Left ventricle myocardium inferior (tissue), 1 donor: ENCODE results near the gene CEACAM1. TPM values are rescaled to one million over a fixed set of nuclear protein-coding genes. Genes with fewer than 3 reads are reported as not detected.

ENCODE experiments used
- DNase-seq: peaks from one replicate; pipeline ENCODE4 v3.0.0-alpha.2; 2020
- H3K27ac ChIP-seq: fragments of 200-600 bp; replicated peaks from 2 replicates; pipeline ENCODE4 v1.8.0; 2021
- H3K27me3 ChIP-seq: fragments of 200-600 bp; 2 replicates; pipeline ENCODE4 v1.8.0; 2021; ENCODE audit warnings: low read depth
- H3K36me3 ChIP-seq: fragments of 200-600 bp; 2 replicates; pipeline ENCODE4 v1.8.0; 2021
- H3K4me1 ChIP-seq: fragments of 200-600 bp; 2 replicates; pipeline ENCODE4 v1.8.0; 2021
- H3K4me3 ChIP-seq: fragments of 200-600 bp; 2 replicates; pipeline ENCODE4 v1.8.0; 2021; ENCODE audit warnings: mild to moderate bottlenecking, moderate library complexity
- H3K9me3 ChIP-seq: fragments of 200-600 bp; replicated peaks from 2 replicates; pipeline ENCODE4 v1.8.0; 2021
- intact Hi-C: fragments of 100-400 bp; cut with micrococcal nuclease; formaldehyde crosslinking; loops from one replicate; pipeline ENCODE4 v1.11.0; 2022
- total RNA-seq: library from RNA; stranded (reverse); fragmentation: NEBNext Ultra II Directional; extraction: Animal tissue kit (Norgen Biotek cat#: 25700); gene quantifications from one replicate; pipeline ENCODE4 v1.2.1, GENCODE V29; 2021
- TF ChIP-seq, protein P1 (sequence below): fragments of 200-600 bp; IDR thresholded peaks from 2 replicates; pipeline ENCODE4 v1.8.0; 2021; ENCODE audit warnings: antibody characterized with exemption, mild to moderate bottlenecking, borderline replicate concordance
- donor health status: DM: no; HTN: yes; CAD: no; lungs with severe emphysema.

Gene CEACAM1
- total RNA-seq, 1 donor from 2014 or later = 3.4 TPM

- Histone ChIP-seq H3K4me3 (no peak overlapping the region), H3K9me3 (no peaks in the 10 kb centered on the region), H3K36me3 (no peaks in the 10 kb centered on the region), H3K27ac (peak overlapping the region; percentile 45), H3K4me1 (peaks cover 32% of the 10 kb centered on the region), H3K27me3 (no peaks in the 10 kb centered on the region)
- intact Hi-C loops = no loop called here
- DNase-seq = no peak
- TF ChIP-seq, protein P1, sequence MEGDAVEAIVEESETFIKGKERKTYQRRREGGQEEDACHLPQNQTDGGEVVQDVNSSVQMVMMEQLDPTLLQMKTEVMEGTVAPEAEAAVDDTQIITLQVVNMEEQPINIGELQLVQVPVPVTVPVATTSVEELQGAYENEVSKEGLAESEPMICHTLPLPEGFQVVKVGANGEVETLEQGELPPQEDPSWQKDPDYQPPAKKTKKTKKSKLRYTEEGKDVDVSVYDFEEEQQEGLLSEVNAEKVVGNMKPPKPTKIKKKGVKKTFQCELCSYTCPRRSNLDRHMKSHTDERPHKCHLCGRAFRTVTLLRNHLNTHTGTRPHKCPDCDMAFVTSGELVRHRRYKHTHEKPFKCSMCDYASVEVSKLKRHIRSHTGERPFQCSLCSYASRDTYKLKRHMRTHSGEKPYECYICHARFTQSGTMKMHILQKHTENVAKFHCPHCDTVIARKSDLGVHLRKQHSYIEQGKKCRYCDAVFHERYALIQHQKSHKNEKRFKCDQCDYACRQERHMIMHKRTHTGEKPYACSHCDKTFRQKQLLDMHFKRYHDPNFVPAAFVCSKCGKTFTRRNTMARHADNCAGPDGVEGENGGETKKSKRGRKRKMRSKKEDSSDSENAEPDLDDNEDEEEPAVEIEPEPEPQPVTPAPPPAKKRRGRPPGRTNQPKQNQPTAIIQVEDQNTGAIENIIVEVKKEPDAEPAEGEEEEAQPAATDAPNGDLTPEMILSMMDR = no peak
Measured at GRCh38 chr19:42496460-42497133, 31.7 kb downstream of the CEACAM1 start.

GRCh38 chr19:42495663-42496062, 32.6 kb downstream of the CEACAM1 start:
- H3K9me3 ChIP-seq = no peaks in the 10 kb centered on the region
- no peaks in the 10 kb centered on the region for H3K27me3 ChIP-seq
- H3K36me3 ChIP-seq = no peaks in the 10 kb centered on the region
- no peak for DNase-seq
- intact Hi-C loops = no loop called here
- H3K4me1 ChIP-seq = peaks cover 32% of the 10 kb centered on the region
- H3K4me3 ChIP-seq = no peak overlapping the region
- no peak overlapping the region for H3K27ac ChIP-seq
- TF ChIP-seq, protein P1 = no peak

DNA sequence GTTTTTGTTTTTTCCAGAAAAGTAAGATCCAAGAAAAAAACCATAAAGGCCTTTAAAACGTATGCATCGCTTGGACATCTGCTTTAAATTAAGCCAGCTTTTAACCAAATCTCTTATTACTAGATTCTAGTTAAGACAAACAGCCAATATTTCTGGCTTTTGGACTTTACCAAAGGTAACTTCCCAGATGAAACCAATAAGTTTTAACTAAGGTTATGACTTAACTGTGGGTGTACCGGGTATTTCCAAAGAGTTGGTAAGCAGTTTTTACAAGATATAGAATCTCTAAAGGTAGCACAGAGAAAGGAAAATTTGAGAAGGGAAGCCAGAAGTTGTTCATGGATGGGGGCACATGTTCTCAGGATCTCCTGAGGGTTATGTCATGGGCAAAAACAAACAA, 34.0 kb downstream of the CEACAM1 start:
- DNase-seq = no peak
- Histone ChIP-seq H3K36me3 (no peaks in the 10 kb centered on the region), H3K4me1 (peaks cover 32% of the 10 kb centered on the region), H3K4me3 (no peak overlapping the region), H3K27ac (no peak overlapping the region), H3K9me3 (no peaks in the 10 kb centered on the region), H3K27me3 (no peaks in the 10 kb centered on the region)
- TF ChIP-seq, protein P1 = no peak
- intact Hi-C loops = no loop called here

- no peak overlapping the region for H3K27ac ChIP-seq
- TF ChIP-seq, protein P1 = no peak
- H3K36me3 ChIP-seq = no peaks in the 10 kb centered on the region
- H3K27me3 ChIP-seq = no peaks in the 10 kb centered on the region
- no peak overlapping the region for H3K4me3 ChIP-seq
- H3K9me3 ChIP-seq = no peaks in the 10 kb centered on the region
- peaks cover 3% of the 10 kb centered on the region for H3K4me1 ChIP-seq
- intact Hi-C loops = no loop called here
- no peak for DNase-seq
Measured at GRCh38 chr19:42488783-42489521, 39.3 kb downstream of the CEACAM1 start.

- H3K4me3 ChIP-seq = no peak overlapping the region
- no peaks in the 10 kb centered on the region for H3K4me1 ChIP-seq
- DNase-seq = no peak
- intact Hi-C loops = no loop called here
- no peaks in the 10 kb centered on the region for H3K36me3 ChIP-seq
- no peaks in the 10 kb centered on the region for H3K27me3 ChIP-seq
- TF ChIP-seq, protein P1 = no peak
- H3K9me3 ChIP-seq = no peaks in the 10 kb centered on the region
- no peak overlapping the region for H3K27ac ChIP-seq
Measured at GRCh38 chr19:42487798-42488178, 40.5 kb downstream of the CEACAM1 start.
